ENCODE results near the gene DNTTIP2.

DNTTIP2 gene

DNA sequence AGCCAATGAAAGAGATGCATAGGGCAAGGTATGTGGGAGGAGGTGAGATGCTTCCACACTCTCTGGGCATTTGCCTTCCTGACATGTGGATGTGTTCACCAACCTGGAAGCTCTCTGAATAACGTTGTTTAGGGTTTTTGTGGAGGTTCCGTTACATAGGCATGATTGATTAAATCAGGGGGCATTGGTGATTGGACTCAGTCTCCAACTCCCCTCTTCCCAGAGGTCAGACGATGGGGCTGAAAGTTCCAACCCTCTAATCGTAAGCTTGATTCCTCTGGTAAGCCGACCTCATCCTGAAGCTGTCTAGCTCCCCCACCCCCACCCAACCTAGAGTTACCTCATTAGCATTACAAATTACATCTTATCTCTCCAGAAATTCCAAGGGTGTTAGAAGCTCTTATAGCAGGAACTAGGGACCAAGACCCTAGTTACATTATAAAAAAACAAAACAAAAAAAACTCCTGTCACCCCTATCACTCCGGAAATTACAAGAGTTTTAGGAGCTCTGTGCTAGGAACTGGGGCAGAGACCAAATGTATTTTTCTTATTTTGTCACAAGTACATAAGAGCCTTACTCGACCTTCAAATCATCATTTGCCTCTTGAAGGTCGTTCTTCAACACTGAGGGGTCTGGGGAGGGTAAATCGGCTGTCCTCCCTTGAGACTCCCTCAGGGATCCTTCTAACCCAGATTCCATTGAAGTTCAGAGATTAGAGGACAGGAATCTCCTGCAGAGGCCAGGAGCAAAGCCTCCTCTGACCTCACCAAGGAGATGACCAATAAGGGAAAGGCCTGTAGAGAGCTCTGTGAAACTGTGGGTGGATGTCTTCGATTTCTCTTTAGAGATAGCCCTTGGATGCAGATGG, 58.2 kb downstream of the DNTTIP2 start:
- Histone ChIP-seq H3K36me3 (ENCODE audit: low read length) (no peaks in the 10 kb centered on the region), H3K27ac (ENCODE audit: low read depth, low read length) (no peak overlapping the region), H3K9me3 (ENCODE audit: insufficient read depth, low read length) (no peaks in the 10 kb centered on the region), H3K27me3 (ENCODE audit: low read length) (no peaks in the 10 kb centered on the region), H4K20me1 (ENCODE audit: low read depth, low read length) (no peaks in the 10 kb centered on the region), H3K9ac (ENCODE audit: low read length) (no peak overlapping the region), H3F3A (ENCODE audit: insufficient read depth) (no peaks in the 10 kb centered on the region), H3K79me2 (ENCODE audit: insufficient read depth, low read length) (no peaks in the 10 kb centered on the region), H3K4me2 (ENCODE audit: low read depth, low read length, poor library complexity, severe bottlenecking) (no peak overlapping the region), H3K4me3 (ENCODE audit: insufficient read depth, low read length, poor library complexity, severe bottlenecking) (no peak overlapping the region), H2AFZ (ENCODE audit: low read depth, low read length, severe bottlenecking) (no peak overlapping the region), H3K9me2 (replicated peaks; ENCODE audit: insufficient read depth, low read length) (no peaks in the 10 kb centered on the region)
- TF ChIP-seq, protein P1, sequence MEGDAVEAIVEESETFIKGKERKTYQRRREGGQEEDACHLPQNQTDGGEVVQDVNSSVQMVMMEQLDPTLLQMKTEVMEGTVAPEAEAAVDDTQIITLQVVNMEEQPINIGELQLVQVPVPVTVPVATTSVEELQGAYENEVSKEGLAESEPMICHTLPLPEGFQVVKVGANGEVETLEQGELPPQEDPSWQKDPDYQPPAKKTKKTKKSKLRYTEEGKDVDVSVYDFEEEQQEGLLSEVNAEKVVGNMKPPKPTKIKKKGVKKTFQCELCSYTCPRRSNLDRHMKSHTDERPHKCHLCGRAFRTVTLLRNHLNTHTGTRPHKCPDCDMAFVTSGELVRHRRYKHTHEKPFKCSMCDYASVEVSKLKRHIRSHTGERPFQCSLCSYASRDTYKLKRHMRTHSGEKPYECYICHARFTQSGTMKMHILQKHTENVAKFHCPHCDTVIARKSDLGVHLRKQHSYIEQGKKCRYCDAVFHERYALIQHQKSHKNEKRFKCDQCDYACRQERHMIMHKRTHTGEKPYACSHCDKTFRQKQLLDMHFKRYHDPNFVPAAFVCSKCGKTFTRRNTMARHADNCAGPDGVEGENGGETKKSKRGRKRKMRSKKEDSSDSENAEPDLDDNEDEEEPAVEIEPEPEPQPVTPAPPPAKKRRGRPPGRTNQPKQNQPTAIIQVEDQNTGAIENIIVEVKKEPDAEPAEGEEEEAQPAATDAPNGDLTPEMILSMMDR (IDR thresholded peaks at IDR 0.05; ENCODE audit: insufficient read depth, low read length, poor library complexity, severe bottlenecking): no peak
- no peak for TF ChIP-seq EZH2phosphoT487 (conservative IDR thresholded peaks at IDR 0.05; ENCODE audit: low read length)

DNA sequence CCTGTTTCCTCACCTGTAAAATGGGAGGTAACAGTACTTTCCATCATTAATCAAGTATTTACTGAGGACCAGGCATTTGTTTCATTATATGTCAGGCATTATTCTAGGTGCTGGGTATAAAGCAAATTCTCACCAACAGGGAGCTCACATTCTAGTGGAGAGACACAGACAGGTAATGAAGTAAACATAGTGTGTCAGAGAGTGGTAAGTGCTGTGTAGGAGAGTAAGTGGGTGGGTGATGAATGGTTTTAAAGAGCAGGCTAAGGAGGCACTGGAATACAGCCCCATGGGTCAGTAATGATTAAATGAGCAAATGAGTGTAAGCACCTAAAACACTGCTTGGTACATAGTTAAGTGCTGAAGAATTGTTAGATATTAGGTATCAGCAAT, 60.4 kb downstream of the DNTTIP2 start:
- H3K79me2 ChIP-seq (ENCODE audit: insufficient read depth, low read length): no peaks in the 10 kb centered on the region
- H3K9ac ChIP-seq (ENCODE audit: low read length): no peak overlapping the region
- H3K4me2 ChIP-seq (ENCODE audit: low read depth, low read length, poor library complexity, severe bottlenecking): no peak overlapping the region
- H4K20me1 ChIP-seq (ENCODE audit: low read depth, low read length): no peaks in the 10 kb centered on the region
- no peaks in the 10 kb centered on the region for H3K36me3 ChIP-seq (ENCODE audit: low read length)
- H3K27ac ChIP-seq (ENCODE audit: low read depth, low read length): no peak overlapping the region
- H3F3A ChIP-seq (ENCODE audit: insufficient read depth): no peaks in the 10 kb centered on the region
- TF ChIP-seq, protein P1 (IDR thresholded peaks at IDR 0.05; ENCODE audit: insufficient read depth, low read length, poor library complexity, severe bottlenecking): no peak
- TF ChIP-seq EZH2phosphoT487 (conservative IDR thresholded peaks at IDR 0.05; ENCODE audit: low read length): no peak
- H2AFZ ChIP-seq (ENCODE audit: low read depth, low read length, severe bottlenecking): no peak overlapping the region
- no peaks in the 10 kb centered on the region for H3K27me3 ChIP-seq (ENCODE audit: low read length)
- H3K9me3 ChIP-seq (ENCODE audit: insufficient read depth, low read length): no peaks in the 10 kb centered on the region
- H3K9me2 ChIP-seq (replicated peaks; ENCODE audit: insufficient read depth, low read length): no peaks in the 10 kb centered on the region
- no peak overlapping the region for H3K4me3 ChIP-seq (ENCODE audit: insufficient read depth, low read length, poor library complexity, severe bottlenecking)

GRCh38 chr1:93817819-93818569, 61.0 kb downstream of the DNTTIP2 start:
- TF ChIP-seq EZH2phosphoT487 (conservative IDR thresholded peaks at IDR 0.05; ENCODE audit: low read length): no peak
- TF ChIP-seq, protein P1 (IDR thresholded peaks at IDR 0.05; ENCODE audit: insufficient read depth, low read length, poor library complexity, severe bottlenecking): no peak
- Histone ChIP-seq H2AFZ (ENCODE audit: low read depth, low read length, severe bottlenecking) (no peak overlapping the region), H3K4me2 (ENCODE audit: low read depth, low read length, poor library complexity, severe bottlenecking) (no peak overlapping the region), H3K9me3 (ENCODE audit: insufficient read depth, low read length) (no peaks in the 10 kb centered on the region), H3F3A (ENCODE audit: insufficient read depth) (no peaks in the 10 kb centered on the region), H3K79me2 (ENCODE audit: insufficient read depth, low read length) (no peaks in the 10 kb centered on the region), H3K27ac (ENCODE audit: low read depth, low read length) (no peak overlapping the region), H3K9ac (ENCODE audit: low read length) (no peak overlapping the region), H3K27me3 (ENCODE audit: low read length) (no peaks in the 10 kb centered on the region), H3K36me3 (ENCODE audit: low read length) (no peaks in the 10 kb centered on the region), H3K9me2 (replicated peaks; ENCODE audit: insufficient read depth, low read length) (no peaks in the 10 kb centered on the region), H3K4me3 (ENCODE audit: insufficient read depth, low read length, poor library complexity, severe bottlenecking) (no peak overlapping the region), H4K20me1 (ENCODE audit: low read depth, low read length) (no peaks in the 10 kb centered on the region)
